HG02852 (cell line): Measurements from ENCODE around the gene APBB2.
A peak's percentile ranks its signal among the peaks of the same experiment; 100 is the strongest.
"Not testable (repeated sequence)": the region's sequence is repeated elsewhere in the genome, so short reads cannot be mapped to it uniquely, and the experiment has no call there.

ENCODE experiments used
- ATAC-seq: cut with Tn5 transposase; IDR thresholded peaks from one replicate; pipeline ENCODE4 v1.9.1; 2021; ENCODE audit warnings: mild to moderate bottlenecking, moderate library complexity; ENCODE audit not compliant: unreplicated experiment

APBB2 gene

DNA sequence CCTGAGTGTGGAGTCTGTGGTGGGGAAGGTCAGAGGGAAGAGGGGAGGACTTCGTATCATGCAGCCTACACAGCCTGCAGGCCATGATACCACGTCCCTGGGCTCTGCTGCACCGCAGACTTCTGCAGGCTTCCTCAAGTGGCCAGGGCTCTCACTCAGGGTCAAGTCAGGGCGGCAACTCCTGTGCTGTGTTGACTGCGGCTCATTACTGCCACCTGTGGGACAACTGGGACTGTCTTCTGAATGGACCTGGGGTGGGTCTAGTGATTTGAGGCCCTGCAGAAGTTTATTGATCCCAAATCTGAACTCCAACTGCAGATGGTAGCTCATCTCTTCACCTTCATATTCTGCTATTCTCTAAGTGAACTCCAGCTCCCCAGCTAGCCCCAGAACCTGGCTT, 297.5 kb downstream of the APBB2 start:
- ATAC-seq: no peak

- no peak for ATAC-seq
Observed at GRCh38 chr4:40916218-40916555, 298.2 kb downstream of the APBB2 start.

GRCh38 chr4:40915318-40916217, 298.8 kb downstream of the APBB2 start:
- no peak for ATAC-seq

DNA sequence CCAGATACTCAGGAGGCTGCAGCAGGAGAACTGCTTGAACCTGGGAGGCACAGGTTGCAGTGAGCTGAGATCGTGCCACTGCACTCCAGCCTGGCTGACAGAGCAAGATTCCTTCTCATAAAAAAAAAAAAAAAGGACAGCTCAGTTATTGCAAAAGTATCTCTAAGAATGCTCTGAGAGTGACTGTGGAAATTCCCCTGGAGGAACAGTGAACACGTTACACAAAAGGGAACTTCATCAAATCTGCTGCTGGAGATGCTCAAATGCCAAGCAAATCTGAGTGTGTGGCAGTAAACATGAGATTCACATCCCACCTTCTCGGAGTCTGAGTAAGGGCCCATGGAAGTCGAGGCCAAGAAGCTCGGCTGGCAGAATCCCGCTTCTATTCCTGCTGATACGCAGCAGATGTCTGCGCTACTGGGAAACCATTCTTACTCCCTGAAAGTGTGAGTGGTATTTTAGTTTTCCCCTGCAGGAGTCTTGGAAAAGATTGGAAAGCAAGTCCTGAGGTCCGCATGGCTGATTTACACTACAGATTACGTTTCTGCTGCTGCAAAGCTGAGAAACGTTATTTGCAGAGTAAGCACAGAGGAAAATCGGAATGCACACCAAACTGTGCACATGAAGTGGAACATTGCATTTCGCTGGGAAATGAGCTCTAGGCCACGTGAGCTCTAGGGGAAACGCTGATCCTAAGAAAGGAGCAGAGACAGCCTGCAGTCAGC, 301.7 kb downstream of the APBB2 start:
- no peak for ATAC-seq

DNA sequence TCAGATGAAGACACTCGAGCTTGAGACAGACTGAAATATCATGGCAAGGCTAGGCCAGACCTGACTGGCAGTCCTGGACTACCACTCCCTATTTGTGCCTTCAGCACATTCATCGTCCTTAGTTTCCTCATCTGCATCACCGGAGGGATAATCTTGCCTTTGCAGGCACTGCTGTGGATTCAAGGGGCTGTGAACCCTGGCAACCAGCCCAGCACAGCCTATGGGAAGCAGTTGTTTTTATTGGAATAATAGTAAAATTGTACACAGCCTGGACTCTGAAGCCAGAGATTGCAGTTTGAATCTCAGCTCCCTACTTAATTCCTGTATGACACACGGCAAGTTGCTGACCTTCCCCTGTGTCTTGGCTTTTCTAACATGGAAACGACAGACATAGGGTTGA, 303.6 kb downstream of the APBB2 start:
- ATAC-seq: no peak

DNA sequence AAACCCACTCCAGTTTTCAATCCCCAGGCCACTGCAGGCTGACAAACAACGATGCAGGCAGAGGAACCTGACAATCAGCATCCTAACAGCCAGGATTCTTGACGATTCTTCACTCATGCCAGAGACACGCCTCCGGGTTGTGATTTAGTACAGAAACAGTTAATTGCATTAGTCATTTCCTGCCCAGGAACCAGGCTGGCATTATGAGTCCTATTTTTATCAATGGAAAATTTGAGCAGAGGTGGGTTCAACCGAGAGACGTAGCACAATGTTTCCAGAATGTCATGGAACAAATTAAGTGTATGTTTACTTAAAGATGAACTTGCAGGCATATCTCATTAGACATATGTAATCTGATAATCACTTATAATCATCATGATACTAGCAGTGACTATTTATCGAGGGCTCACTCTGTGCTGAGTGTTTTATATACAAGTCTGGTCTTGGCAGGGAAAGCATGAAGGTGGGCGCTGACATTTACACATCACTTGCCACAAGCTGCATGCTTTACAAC, 304.9 kb downstream of the APBB2 start:
- ATAC-seq: no peak

- ATAC-seq: peak; percentile 92
Observed at GRCh38 chr4:40908702-40909362, 305.5 kb downstream of the APBB2 start.

- no peak for ATAC-seq
Observed at GRCh38 chr4:40908297-40908696, 306.0 kb downstream of the APBB2 start.

DNA sequence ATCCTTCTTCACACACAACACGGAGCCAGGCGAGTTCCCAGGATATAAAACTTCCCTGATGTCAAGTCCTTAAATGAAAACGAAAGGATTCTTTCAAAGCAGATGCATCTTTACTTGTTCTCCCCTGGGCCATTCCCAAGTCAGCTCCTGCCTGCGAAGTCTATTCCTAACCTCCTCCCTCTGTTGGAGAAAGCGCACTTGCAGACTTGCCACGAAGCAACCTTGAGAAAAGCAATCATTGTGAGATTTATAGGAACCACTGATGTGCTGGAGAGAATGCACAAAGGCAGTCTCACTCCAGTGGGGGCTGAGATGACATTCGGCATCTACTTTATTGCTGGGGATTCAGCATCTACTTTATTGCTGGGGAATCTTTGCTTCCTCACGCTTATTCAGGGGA, 308.9 kb downstream of the APBB2 start:
- ATAC-seq: no peak

DNA sequence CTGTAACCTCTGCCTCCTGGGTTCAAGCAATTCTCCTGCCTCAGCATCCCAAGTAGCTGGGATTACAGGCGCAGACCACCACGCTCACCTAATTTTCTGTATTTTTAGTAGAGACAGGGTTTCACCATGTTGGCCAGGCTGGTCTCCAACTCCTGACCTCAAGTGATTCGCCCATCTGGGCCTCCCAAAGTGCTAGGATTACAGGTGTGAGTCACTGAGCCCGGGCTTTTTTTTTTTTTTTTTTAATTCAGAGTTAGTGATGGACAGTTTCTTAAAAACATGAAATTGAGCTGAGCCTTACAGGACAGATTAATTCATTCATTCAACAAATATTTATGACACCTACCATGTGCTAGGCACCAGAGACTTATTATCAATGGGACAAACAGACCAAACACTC, 313.8 kb downstream of the APBB2 start:
- not testable (repeated sequence) for ATAC-seq

DNA sequence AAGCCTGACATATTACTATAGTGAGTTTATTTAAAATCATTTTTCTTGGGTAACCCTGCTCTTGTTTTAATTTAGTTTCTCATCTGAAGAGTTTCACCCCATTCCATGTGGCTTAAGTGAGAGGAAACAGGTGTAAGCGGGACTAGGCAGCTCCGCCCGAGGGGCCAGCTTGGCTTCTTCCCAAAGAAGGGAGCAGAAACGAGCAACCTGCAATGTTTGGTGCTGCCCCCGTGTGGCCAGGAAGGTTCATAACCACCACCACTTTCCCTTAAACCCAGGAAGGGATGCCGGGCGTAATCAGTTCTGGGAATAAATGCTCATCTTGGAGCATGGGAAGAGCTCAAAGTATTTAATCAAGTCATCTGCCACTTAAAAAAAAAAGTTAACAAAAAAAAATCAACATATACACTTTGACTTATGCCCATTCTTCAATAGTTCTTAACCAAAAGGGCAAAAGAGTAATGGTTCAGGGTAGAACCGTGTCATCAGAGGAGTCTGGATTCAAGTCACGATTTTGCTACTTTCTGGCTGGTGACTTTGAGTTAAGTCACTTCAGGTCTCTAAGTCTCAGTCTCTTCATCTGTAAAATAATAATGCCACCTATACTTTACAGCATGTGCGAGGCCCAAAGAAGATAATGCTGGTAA, 316.7 kb downstream of the APBB2 start:
- ATAC-seq: peak; percentile 72

DNA sequence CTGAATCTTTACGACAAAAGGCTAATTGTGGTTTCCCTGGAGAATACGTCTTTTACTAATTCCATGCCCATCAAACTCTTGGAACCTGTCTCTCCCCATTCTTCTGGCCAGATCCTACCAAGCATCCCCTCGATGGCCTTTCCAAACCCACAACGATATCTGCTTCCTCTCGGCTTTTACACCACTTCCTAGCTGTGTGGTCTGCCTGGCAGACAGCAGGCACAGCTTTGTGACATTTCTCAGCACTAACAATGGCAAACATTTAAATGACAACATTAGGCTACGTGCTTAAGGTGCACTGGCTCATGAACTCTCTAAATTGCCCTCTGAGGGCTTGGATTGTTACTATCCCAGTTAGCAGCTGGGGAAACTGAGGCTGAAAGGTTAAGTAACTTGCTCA, 323.6 kb downstream of the APBB2 start:
- ATAC-seq: no peak

DNA sequence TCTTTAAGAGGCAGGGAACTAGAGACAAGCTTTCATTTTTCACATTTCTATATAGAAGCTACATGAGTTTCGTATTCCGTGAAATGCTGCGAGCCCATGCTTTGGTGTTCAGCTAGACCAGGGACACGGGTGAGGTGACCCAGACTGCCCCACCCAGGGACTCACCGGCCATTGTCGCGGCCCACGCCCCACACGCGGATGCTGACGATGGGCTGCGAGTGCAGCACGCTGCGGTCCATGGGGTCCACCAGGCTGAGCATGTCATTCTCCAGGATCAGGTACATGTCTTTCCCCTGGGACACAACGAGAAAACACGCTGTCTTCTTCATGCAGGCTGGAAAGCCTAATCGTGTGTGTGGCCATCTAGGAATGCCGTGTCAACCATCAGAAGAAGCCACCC, 324.1 kb downstream of the APBB2 start:
- ATAC-seq: no peak

GRCh38 chr4:40888933-40889332, 325.4 kb downstream of the APBB2 start:
- ATAC-seq: no peak

- ATAC-seq: no peak
Observed at GRCh38 chr4:40887764-40888131, 326.6 kb downstream of the APBB2 start.

DNA sequence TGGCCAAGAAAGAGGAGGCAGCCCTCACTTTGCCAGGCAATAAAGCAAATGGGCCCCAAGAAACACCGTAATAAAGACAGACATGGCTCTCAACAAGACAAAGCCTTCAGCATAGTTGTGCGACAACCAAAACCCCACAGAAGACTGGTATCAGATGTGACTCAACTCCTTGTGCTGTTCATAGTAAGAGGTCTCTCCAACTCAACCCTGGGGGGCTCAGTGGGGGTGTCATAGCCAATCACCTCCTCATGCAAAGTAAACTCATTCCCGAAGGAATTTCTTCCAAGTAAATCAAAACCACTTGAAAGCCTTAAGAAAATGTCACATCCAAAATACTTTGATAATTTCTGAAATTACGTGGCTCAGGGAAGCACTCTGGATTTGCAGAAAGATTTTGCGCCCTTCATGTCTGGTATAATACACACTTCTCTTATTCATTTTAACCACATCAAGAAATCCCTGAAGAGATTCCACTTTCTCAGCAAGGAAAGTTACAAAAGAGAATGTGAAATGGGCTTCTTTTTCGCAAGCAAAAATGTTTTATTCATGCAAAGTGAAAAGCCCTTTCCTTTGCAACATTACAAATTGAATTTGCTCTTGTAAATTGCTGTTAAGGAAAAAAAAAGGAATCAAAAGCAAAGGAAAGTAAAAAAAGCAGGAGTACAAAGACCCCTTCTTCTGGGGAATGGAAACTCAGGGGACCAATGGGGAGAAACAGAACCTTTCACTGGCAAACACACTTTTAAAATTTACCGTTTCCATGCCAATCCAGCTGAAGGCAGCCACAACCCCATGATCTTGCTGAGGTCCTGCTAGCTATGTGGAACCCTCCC, 327.2 kb downstream of the APBB2 start:
- no peak for ATAC-seq

DNA sequence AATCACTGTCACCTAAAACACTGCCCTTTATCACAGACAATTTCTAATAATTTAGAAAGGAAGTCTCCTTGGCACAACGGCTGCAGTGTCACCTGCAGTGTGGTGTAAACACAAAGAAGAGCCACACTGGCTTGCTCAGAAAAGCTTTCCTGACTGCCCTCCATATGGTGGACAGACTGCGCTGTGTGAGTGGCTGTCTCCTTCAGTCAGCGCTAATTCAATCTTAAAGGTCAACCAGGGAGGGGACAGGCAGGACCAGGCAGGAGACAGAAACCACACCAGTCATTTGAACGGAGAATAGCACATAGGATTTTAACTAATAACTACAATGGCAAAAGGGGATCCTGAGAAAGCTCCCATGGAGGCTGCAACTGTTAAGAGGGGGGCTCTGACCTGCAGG, 332.5 kb downstream of the APBB2 start:
- ATAC-seq: no peak

DNA sequence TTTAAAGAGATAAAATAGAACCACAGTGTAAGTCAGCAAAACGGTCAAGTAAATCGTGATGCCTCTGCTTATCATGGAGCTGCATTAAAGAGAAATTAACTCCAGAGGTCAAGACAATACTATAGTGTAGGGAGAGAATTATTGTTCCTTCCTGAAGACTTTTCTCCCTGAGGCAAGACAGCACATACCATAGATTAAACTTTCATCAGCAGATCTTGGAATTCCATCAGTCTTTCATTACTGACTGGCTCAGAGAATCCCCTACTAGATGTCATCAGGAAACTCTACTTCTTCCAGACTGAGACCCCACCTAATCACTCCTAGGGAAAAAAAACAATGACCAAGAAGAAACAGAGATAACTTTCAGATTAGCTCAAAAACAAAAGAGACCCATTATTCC, 333.2 kb downstream of the APBB2 start:
- no peak for ATAC-seq

GRCh38 chr4:40878548-40879055, 335.7 kb downstream of the APBB2 start:
- ATAC-seq: no peak

- no peak for ATAC-seq
Observed at GRCh38 chr4:40877081-40877480, 337.3 kb downstream of the APBB2 start.
